Left ventricle myocardium inferior (tissue), 1 donor: Measurements from ENCODE around the gene TRPM2. TPM values are rescaled to one million over a fixed set of nuclear protein-coding genes. Genes with fewer than 3 reads are reported as not detected.

Experiments used
- DNase-seq: peaks from one replicate; pipeline ENCODE4 v3.0.0-alpha.2; 2020
- H3K27ac ChIP-seq: fragments of 200-600 bp; replicated peaks from 2 replicates; pipeline ENCODE4 v1.8.0; 2021
- H3K27me3 ChIP-seq: fragments of 200-600 bp; 2 replicates; pipeline ENCODE4 v1.8.0; 2021; ENCODE audit warnings: low read depth
- H3K36me3 ChIP-seq: fragments of 200-600 bp; 2 replicates; pipeline ENCODE4 v1.8.0; 2021
- H3K4me1 ChIP-seq: fragments of 200-600 bp; 2 replicates; pipeline ENCODE4 v1.8.0; 2021
- H3K4me3 ChIP-seq: fragments of 200-600 bp; 2 replicates; pipeline ENCODE4 v1.8.0; 2021; ENCODE audit warnings: mild to moderate bottlenecking, moderate library complexity
- H3K9me3 ChIP-seq: fragments of 200-600 bp; replicated peaks from 2 replicates; pipeline ENCODE4 v1.8.0; 2021
- CTCF ChIP-seq: fragments of 200-600 bp; IDR thresholded peaks from 2 replicates; pipeline ENCODE4 v1.8.0; 2021; ENCODE audit warnings: antibody characterized with exemption, mild to moderate bottlenecking, borderline replicate concordance
- intact Hi-C: fragments of 100-400 bp; cut with micrococcal nuclease; formaldehyde crosslinking; loops from one replicate; pipeline ENCODE4 v1.11.0; 2022
- total RNA-seq: library from RNA; stranded (reverse); fragmentation: NEBNext Ultra II Directional; extraction: Animal tissue kit (Norgen Biotek cat#: 25700); gene quantifications from one replicate; pipeline ENCODE4 v1.2.1, GENCODE V29; 2021
- donor health status: DM: no; HTN: yes; CAD: no; lungs with severe emphysema.

Gene TRPM2
- total RNA-seq, 1 donor from 2014 or later = 1.8 TPM

- peaks cover 4% of the 10 kb centered on the region for H3K4me1 ChIP-seq
- no peak for DNase-seq
- H3K36me3 ChIP-seq = no peaks in the 10 kb centered on the region
- H3K27ac ChIP-seq = no peak overlapping the region
- H3K9me3 ChIP-seq = no peaks in the 10 kb centered on the region
- H3K27me3 ChIP-seq = peaks cover 92% of the 10 kb centered on the region
- intact Hi-C loops = no loop called here
- no peak for TF ChIP-seq CTCF
- H3K4me3 ChIP-seq = no peak overlapping the region
Observed at GRCh38 chr21:44374601-44375280, 21.3 kb downstream of the TRPM2 start.

- intact Hi-C loops = no loop called here
- H3K27ac ChIP-seq = no peak overlapping the region
- no peaks in the 10 kb centered on the region for H3K9me3 ChIP-seq
- H3K36me3 ChIP-seq = no peaks in the 10 kb centered on the region
- H3K27me3 ChIP-seq = peaks cover 92% of the 10 kb centered on the region
- no peak for TF ChIP-seq CTCF
- no peak overlapping the region for H3K4me3 ChIP-seq
- DNase-seq = no peak
- peaks cover under 1% of the 10 kb centered on the region for H3K4me1 ChIP-seq
Observed at GRCh38 chr21:44375281-44375651, 21.8 kb downstream of the TRPM2 start.

GRCh38 chr21:44375761-44376241 lies 22.4 kb downstream of the TRPM2 start:
- H3K27me3 ChIP-seq = peaks cover 92% of the 10 kb centered on the region

GRCh38 chr21:44376606-44377005 lies 23.2 kb downstream of the TRPM2 start:
- Histone ChIP-seq H3K4me1 (no peaks in the 10 kb centered on the region), H3K27me3 (peaks cover 90% of the 10 kb centered on the region), H3K36me3 (no peaks in the 10 kb centered on the region), H3K9me3 (no peaks in the 10 kb centered on the region), H3K27ac (no peak overlapping the region), H3K4me3 (no peak overlapping the region)
- intact Hi-C loops = no loop called here
- TF ChIP-seq CTCF = no peak
- no peak for DNase-seq

More at GRCh38 chr21:44375761-44376241, 22.4 kb downstream of the TRPM2 start:
- TF ChIP-seq CTCF = no peak
- Histone ChIP-seq H3K27ac (no peak overlapping the region), H3K4me1 (no peaks in the 10 kb centered on the region), H3K36me3 (no peaks in the 10 kb centered on the region), H3K9me3 (no peaks in the 10 kb centered on the region), H3K4me3 (no peak overlapping the region)
- DNase-seq = no peak
- intact Hi-C loops = no loop called here

GRCh38 chr21:44377201-44377921 lies 23.9 kb downstream of the TRPM2 start:
- Histone ChIP-seq H3K4me3 (no peak overlapping the region), H3K27ac (no peak overlapping the region), H3K9me3 (no peaks in the 10 kb centered on the region), H3K4me1 (no peaks in the 10 kb centered on the region), H3K36me3 (no peaks in the 10 kb centered on the region), H3K27me3 (peaks cover 83% of the 10 kb centered on the region)
- no peak for TF ChIP-seq CTCF
- intact Hi-C loops = no loop called here
- no peak for DNase-seq
